HTR-8/SVneo (cell line): Measurements from ENCODE around the gene AHCY.
"Not testable (repeated sequence)": the region's sequence is repeated elsewhere in the genome, so short reads cannot be mapped to it uniquely, and the experiment has no call there.

Source experiments
- DNase-seq: peaks from one replicate; pipeline ENCODE4 v3.0.0; 2011; ENCODE audit warnings: low spot score, mixed read lengths; ENCODE audit not compliant: insufficient read length
- FAIRE-seq: peaks from 2 replicates; lab custom pipeline; 2011; peaks lifted over from hg19 to GRCh38; lab: Jason Lieb, UNC

AHCY gene

DNA sequence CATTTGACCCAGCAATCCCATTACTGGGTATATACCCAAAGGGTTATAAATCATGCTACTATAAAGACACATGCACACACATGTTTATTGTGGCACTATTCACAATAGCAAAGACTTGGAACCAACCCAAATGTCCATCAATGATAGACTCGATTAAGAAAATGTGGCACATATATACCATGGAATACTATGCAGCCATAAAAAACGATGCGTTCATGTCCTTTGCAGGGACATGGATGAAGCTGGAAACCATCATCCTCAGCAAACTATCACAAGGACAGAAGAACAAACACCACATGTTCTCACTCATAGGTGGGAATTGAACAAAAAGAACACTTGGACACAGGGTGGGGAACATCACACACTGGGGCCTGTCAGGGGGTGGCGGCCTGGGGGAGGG lies 25.1 kb upstream of the AHCY start:
- not testable (repeated sequence) for FAIRE-seq

DNA sequence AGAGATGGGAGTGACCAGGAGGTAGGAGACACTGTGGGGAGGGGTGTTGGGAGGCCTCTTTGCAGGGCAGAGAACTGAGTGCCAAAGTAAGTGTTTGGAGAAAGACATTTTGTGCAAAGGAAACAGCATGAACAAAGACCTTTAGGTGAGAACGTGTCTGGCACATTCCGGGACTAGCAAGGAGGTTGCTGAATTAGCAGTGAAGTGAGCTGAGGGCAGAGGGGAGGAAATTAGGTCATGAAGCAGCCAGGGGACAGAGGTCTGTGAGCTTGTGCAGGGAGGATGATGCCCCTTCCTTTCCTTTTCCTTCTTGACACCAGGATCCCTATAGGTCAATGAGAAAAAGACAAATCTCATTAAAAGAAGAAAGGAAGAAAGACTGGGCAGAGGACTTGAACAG lies 21.4 kb upstream of the AHCY start:
- FAIRE-seq (no peak), DNase-seq (no peak)

More for the DNA sequence above, 25.1 kb upstream of the AHCY start:
- not testable (repeated sequence) for DNase-seq

DNA sequence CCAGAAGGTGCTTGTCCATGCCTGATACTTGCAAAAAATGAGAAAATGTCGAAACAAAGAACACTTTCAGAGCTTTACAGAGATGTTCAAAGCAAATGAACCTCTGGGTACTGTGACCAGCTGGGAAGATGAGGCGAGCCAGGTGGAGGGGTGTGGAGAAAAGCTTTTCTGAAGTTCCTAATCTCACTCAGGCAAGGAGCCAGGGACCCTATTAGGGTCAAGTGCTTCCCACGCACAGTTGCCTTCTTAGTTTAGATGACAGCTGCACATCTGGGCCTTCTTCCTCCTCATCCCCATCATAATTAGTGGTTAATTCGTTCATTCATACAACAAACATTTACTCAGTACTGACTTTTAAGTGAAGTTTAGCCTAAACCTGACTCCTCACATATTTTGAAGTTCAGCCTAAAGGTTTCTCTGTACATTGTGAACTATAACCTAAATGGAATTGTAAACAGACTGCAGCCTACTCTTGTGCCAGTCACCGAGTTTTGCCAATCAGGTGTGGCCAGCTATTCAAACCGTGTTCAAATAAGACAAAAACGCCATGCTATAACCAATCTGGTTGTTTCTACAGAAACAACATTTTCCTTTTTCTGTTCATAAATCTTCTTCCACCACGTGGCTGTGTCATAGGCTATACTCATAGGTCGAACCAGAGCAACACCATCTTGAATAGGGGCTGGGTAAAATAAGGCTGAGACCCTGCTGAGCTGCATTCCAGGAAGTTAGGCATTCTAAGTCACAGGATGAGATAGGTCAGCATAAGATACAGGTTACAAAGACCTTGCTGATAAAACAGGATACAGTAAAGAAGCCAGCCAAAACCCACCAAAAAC lies 19.3 kb upstream of the AHCY start:
- FAIRE-seq (no peak), DNase-seq (no peak)

DNA sequence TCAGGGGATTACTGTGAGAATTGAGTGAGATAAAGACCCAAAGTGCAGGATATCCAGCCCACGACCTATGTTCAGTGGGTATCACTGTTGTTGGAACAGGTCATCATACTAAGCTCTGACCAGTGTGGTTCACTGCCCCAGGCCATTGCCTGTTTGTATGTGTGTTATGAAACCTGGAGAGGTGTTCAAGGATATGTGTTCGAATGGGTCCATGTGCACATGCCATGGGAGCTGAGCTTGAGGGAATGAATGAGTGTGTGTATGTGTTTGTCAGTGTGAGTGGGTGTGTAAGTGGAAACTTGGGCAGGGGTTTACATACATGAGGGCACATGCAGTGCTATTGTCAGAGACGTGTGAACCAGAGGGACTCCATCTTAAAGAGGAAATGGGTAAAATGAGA lies 17.7 kb upstream of the AHCY start:
- FAIRE-seq (peak; percentile 86), DNase-seq (no peak)

DNA sequence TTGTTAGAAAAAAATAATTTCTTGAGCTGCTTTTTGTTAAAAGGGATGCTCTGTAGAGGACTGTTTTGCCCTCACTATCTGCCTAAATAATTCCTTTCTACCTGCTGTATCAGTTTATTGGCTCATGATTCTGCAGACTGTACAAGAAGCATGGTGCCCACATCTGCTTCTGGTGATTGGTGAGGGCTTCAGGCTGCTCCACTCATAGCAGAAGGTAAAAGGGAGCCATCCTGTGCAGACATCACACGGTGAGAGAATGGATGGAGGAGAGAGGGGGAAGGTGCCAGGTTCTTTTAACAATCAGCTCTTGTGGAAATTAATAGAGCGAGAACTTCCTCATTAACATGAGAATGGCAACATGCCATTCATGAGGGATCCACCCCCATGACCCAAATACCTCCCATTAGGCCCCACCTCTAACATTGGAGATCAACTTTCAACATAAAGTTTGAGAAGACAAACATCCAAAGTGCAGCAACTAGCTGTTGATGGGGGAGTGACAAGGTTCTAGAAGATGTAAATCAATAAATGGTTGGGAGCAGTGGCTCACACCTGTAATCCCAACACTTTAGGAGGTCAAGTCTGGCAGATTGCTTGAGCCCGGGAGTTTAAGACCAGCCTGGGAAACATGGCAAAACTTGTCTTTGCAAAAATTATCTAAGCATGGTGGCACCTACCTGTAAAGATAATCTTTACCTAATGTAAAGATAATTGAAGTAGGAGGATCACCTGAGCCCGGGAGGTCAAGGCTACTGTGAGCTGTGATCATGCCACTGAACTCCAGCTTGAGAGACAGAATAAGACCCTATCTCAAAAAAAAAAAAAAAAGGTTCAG lies 15.7 kb upstream of the AHCY start:
- FAIRE-seq (no peak), DNase-seq (no peak)

DNA sequence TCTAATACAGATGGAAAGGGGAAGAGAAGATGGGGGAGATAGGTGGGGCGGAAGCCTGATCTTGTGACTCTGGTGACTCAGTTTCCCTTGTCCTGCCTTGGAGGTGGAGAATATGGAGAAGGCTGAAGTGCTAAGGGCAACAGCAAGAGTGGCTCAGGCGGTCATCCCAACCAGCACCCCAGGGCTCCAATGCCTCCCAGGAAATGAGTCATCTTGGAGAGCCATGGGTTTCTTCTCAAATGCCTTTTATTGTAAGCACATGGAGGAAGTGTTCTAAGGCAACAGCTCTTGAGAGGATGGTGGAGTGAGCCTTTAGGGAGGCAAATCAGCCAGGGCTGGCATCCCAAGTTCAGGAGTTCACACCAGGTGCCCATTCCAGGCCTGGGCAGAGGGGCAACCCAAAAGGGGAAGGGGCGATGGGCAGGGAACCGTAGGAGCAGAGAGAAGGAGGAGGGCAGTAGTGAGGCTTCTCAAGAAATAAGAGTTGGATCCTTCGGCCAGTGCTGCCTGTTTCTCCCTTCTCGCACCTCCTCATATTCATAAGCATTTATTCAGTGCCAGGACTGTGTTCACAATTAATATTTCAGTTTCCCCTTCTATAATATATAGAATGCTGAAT lies 13.2 kb upstream of the AHCY start:
- FAIRE-seq (no peak), DNase-seq (peak; percentile 74)

DNA sequence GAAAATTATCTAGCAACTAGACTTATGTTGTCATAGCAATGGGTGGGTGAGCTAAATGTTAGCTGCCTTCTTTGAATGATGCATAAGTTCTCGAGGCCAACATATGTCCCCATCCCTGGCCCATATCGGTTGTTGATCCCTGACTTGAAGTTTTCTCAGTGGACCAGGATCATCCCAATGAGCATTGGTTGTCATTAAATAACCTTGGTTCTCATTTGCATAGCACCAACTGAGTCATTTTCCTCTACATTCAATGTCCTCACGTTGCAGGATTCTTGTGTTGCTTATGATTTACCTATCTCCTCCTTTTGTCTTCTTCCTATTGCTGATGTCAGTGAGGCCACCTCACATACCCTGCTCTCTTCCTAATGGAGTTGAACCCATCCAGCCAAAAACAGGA lies 12.1 kb upstream of the AHCY start:
- no peak for FAIRE-seq
- no peak for DNase-seq

DNA sequence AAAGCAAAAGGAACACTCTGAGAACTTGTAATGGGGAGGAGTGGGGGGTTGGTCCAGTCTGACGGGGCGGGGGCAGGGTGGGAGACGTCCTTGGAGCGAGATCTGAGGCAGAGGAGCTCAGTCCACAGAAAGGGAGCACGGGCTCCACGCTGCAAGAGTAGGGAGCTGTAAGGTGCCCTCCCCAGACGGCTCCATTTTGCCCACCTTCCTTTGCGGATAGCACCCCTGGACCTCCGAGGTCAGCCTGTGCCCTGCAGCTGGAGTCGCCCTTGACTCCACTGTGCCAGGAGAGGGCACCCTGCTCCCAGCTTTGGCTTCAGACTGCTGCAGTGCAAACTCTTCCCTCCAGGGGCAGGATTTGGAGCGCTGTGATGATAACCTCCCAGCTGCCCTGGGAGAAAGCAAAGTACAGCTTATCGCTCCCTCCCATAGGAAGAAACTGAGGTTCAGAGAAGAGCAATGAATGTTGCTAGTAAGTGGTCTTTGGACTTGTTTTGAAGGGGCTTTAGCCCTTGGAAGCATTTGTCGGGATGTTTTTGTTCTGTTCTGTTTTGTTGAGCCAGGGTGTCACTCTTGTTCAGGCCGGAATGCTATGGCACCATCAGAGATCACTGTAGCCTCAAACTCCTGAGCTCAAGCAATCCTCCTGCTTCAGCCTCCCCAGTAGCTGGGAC lies 9.5 kb upstream of the AHCY start:
- peak; percentile 88 for DNase-seq
- peak; percentile 72 for FAIRE-seq

DNA sequence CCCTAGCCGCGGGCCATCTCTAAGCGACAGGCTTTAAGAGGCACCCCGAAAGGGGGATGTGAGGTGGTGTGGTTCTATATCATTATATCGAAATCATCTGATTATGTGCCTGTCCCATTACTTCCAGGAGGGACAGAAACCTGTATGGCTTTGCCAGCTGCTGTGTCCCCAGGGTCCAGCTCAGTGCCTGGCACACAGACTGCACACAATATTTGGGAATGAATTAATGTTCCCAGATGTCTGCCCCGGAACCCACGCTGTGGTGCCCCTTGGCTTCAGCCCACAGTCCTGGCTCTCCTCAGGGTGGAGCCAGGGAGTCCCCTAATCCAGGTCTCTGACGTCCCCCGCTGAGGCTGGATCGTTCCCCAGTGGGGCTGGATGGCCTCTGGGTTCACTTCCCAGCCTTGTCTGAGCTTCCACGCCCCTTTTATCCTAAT lies 8.9 kb upstream of the AHCY start:
- DNase-seq (no peak), FAIRE-seq (no peak)

DNA sequence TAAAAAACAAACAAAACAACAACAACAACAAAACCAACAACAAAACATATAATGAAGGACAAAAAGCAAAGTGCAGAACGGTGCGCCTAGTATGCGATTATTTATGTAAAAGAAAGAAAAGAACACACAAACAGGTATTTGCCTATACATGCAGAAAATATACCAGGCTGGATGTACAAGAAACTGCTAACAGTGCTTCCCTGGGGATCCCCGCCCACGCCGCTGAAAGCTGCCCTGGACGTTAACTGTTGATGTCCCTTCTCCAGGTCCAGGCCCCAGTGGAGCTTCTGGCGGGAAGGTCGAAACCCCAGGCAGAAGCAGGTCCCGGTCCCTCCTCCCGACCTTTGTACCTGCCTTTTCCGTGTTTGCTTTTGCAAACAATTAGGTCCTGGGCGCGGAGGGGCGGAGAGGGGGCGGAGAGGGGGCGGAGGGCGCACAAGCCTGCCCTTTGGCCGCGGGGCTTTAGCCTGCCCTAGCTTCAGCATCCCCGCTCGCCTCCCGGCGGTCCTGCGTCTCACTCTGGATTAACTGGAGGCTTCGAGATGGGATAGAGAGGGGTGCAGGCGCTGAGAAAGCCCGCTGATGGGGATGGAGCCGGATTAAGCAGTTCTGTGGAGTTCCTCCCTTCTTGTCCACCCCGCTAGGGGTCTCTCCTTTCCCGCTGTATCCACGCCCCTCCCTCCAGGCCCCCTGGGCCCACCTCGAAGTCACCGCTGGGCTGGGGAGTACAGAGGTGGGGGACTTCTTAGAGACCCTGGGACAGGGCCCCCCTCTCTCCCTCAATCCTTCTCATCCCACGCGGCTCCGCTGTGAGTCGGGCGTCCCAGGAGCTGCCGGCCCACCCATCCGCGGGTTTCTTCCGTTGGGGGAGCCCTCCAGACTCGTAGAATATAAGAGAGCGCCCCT lies 8.2 kb upstream of the AHCY start:
- FAIRE-seq: no peak
- DNase-seq: no peak

DNA sequence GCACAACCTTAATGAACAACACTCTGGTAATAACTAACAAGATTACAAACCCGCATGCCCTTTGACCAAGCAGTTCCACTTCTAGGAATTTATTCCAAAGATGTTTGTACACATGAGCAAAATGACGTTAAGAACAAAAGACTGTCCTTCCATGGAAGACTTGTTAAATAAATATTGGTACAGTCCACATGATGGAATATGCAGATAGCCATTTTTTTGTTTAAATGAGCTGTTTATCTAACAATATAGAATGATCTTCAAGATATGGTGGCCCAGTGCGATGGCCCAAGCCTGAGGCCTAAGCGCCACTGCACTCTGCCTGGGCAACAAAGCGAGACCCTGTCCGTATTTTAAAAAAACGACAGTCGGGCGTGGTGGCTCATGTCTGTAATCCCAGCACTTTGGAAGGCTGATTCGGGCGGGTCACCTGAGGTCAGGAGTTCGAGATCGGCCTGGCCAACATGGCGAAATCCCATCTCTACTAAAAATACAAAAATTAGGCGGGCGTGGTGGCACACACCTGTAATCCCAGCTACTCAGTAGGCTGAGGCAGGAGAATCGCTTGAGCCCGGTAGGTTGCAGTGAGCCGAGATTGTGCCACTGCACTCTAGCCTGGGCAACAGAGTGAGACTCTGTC lies 7.4 kb upstream of the AHCY start:
- no peak for FAIRE-seq
- no peak for DNase-seq

DNA sequence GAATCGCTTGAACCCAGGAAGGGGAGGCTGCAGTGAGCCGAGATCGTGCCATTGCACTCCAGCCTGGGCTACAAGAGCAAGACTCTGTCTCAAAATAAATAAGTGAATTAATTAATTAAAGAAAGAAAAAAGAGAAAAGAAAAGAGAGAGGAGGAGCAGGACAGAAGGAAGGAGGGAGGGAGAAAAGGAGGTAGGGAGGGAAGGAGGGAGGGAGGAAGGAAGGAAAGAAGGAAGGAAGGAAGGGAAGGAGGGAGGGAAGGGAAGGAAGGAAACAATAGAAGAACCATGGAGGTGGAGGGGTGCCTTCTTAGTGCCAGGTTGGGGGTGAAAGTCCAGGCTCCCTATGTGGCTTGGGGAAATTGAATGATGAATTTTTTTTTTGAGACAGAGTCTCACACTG lies 6.5 kb upstream of the AHCY start:
- no peak for DNase-seq
- FAIRE-seq: no peak

DNA sequence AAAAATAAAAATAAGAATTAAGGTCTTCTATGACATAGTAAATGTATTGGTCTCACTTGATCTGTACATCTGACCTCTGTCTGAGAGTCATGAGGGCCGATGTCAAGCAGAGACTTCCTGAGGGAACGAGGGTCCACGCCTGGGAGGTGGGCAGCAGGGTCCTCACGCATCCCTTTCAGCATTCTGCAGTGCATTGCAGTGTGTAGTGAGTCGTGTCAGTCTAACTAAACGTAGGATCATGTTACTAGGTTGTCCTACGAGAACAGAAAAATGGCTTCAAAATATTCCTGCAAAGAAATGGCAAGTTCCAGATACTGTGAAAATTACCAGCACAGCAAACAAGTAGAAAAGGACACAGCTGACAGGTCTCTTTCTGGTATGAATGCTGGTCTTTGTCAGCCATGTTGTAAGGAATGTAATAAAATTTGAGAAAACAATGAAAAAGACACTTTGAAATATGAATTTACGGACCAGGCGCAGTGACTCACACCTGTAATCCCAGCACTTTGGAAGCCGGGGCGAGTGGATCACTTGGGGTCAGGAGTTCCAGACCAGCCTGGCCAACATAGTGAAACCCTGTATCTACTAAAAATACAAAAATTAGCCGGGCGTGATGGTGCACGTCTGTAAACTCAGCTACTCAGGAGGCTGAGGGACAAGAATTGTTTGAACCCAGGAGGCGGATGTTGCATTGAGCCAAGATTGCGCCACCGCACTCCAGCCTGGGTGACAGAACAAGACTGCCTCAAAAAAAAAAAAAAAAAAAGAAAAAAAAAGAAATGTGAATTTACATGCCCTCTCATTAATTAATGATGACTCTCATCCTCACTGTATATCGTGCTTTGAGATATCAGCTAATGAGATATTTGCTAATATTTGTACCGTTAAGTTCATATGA lies 2.4 kb upstream of the AHCY start:
- FAIRE-seq (no peak), DNase-seq (no peak)

DNA sequence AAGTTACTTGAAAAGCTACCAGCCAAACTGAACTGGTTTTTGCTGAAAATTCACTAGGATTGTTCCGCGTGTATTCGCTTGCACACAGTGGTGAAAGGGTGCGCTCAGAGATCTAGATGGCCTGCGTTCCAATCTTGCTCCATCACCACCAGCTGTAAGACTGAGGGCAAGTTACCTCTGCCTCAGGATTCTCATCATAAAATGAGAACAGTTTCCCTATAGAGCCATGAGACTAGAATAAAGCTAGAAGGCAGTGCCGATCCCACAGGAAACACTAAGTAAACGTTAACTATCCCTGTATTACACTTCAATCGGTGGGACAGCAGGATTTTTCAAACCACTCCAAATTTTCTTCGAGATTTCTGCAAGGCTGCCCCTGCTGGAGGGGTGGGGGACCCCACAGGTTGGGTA lies 838 bp downstream of the AHCY start:
- FAIRE-seq (no peak), DNase-seq (no peak)

DNA sequence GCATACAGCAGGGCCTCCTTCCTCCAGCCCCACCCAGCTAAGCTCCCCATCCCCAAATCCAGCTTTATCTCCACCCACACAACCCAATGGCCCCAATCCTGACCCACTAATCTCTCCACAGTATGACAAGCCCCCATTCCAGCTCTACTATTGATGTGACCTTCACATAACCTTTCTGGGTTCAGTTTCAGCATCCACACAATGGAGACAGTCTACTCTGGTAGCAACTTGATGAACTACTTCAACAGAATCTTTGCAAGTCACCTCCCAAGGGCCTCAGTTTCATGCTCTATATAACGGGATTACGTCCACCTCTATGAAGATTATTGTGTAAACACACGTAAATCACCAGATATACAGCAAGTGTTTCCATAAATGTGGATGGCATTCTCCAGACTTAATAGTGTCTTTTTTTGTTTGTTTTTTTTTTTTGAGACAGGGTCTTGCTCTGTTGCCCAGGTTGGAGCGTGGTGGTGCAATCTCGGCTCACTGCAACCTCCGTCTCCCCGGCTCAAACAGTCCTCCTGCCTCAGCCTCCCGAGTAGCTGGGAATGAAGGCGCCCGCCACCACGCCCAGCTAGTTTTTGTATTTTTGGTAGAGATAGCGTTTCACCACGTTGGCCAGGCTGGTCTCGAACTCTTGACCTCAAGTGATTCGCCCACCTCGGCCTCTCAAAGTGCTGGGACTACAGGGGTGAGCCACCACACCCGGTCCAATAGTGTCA lies 1.4 kb downstream of the AHCY start:
- FAIRE-seq (no peak), DNase-seq (no peak)

DNA sequence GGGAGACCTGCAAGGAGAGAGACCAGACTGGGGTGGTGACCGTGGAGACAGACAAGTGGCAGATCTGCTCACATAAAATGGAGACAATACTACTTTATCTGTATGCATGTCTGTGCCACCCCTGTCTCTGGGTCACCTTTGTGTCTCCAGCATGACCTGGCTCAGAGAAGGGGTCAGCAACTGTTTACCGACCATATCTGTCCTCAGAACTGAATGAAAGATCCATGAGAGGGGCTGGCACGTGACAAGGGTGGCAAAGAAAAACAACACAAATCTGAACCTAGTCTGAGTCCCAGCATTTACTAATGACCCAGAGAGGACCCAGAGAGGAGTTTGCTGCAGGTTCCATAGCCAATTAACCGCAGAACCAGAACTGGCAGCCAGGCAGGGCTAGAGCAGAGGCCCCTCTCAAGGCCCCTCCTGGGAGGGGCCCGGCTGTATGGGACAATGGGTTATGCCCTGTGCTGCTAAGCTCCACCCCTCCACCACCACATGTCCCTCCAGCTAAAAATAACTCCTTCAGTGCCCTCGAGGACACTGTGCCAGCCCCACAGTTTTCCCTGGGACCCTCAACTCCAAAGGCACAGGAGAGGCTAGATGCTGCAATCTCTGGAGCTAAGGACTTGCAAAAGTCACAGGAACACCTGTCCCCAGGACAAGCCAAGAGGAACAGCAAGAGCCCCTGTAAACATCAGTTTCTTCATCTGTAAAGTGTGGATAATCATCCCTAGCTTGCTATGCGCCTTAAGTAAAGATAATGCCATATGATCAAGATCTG lies 2.2 kb downstream of the AHCY start:
- no peak for DNase-seq
- no peak for FAIRE-seq
